HG03175 (cell line): ENCODE data around the gene ADCK2.
"Not testable (repeated sequence)": the region's sequence is repeated elsewhere in the genome, so short reads cannot be mapped to it uniquely, and the experiment has no call there.

Experiments
- ATAC-seq: cut with Tn5 transposase; IDR thresholded peaks from one replicate; pipeline ENCODE4 v1.9.1; 2021; ENCODE audit warnings: mild to moderate bottlenecking, moderate library complexity; ENCODE audit not compliant: unreplicated experiment

Gene ADCK2

GRCh38 chr7:140734729-140735128 is 62.0 kb downstream of the ADCK2 start:
- ATAC-seq: no peak

DNA sequence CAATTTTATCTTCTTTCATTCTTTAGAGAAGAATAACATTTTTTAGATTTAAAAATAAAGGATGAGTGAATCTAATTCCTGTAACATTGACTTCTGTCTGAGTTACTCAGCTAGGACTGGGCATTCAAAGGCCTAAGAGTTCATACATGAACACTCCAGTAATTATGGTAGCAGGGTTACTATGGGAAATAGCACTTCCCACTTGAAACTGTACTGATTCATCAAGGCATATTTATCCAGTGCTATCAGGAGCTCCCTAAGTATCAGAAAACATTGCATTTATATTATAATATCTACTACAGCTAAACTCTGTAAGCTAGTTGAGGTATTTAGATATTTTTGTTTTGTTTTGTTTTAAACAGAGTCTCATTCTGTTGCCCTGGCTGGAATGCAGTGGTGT is 65.5 kb downstream of the ADCK2 start:
- no peak for ATAC-seq

GRCh38 chr7:140743255-140743654 is 70.5 kb downstream of the ADCK2 start:
- ATAC-seq: not testable (repeated sequence)

DNA sequence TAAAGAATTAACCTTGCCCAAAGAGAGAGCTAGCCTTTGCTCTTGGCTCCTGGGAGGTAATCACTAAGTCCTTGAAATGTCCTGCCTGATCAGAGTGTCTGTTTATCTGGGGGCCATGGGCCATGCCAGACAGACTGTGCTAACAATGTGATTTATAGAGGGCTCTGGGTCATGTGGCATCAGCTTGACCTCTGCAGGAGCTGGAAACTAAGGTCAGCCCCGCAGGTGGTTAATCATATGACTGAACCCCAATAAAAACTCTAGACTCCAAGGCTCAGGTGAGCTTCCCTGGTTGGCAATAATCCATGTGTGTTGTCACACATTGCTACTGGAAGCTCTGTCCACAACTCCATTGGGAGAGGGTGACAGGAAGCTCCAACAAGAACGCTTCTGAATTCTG is 71.3 kb downstream of the ADCK2 start:
- ATAC-seq: no peak
